H1 (cell line): ENCODE data around the gene PLEKHG1. TPM values are rescaled to one million over a fixed set of nuclear protein-coding genes. Genes with fewer than 3 reads are reported as not detected.

ENCODE experiments used
- CTCF ChIA-PET: fragments of 300-600 bp; sonication (Branson Sonifier 250); formaldehyde crosslinking; loops from one replicate; lab custom pipeline; 2021; ENCODE audit not compliant: partially characterized antibody; lab: Charles Lee
- POLR2A ChIA-PET: fragments of 300-600 bp; sonication (Branson Sonifier 250); formaldehyde crosslinking; loops from one replicate; lab custom pipeline; 2021; ENCODE audit warnings: inconsistent platforms; ENCODE audit not compliant: partially characterized antibody; lab: Charles Lee
- DNase-seq, 2 experiments: peaks; one replicate each; pipeline versions ENCODE4 v3.0.0 to v3.0.0-alpha.2; 2010 to 2022; ENCODE audit warnings: low spot score in 2 of 2, low read depth in 1 of 2, mixed read lengths in 1 of 2
- FAIRE-seq: peaks from 2 replicates; lab custom pipeline; 2011; peaks lifted over from hg19 to GRCh38; lab: Jason Lieb, UNC
- H2AFZ ChIP-seq: 2 replicates; pipeline ENCODE4 v1.8.1; 2012; ENCODE audit warnings: low read length, inconsistent platforms
- H2AK5ac ChIP-seq: 2 replicates; pipeline ENCODE4 v1.6.1; 2013; ENCODE audit warnings: low read depth, low read length
- H2BK120ac ChIP-seq: replicated peaks from 2 replicates; pipeline ENCODE3; 2013; ENCODE audit warnings: low read depth, low read length, inconsistent platforms
- H2BK12ac ChIP-seq: 2 replicates; pipeline ENCODE4 v1.6.1; 2013; ENCODE audit warnings: low read depth, low read length
- H2BK15ac ChIP-seq: 2 replicates; pipeline ENCODE4 v1.6.1; 2013; ENCODE audit warnings: low read length
- H2BK20ac ChIP-seq: 2 replicates; pipeline ENCODE4 v1.6.1; 2013; ENCODE audit warnings: low read length
- H2BK5ac ChIP-seq: 2 replicates; pipeline ENCODE4 v1.6.1; 2013; ENCODE audit warnings: low read depth, low read length
- H3K14ac ChIP-seq: 2 replicates; pipeline ENCODE4 v1.6.1; 2013; ENCODE audit warnings: inconsistent platforms; ENCODE audit not compliant: insufficient read length
- H3K18ac ChIP-seq: 2 replicates; pipeline ENCODE4 v1.6.1; 2013; ENCODE audit warnings: low read length; ENCODE audit errors: extremely low read depth
- H3K23ac ChIP-seq: 2 replicates; pipeline ENCODE4 v1.6.1; 2013; ENCODE audit warnings: inconsistent platforms; ENCODE audit not compliant: insufficient read length
- H3K23me2 ChIP-seq: 2 replicates; pipeline ENCODE4 v1.6.1; 2013; ENCODE audit warnings: low read depth, low read length
- H3K27ac ChIP-seq: 2 replicates; pipeline ENCODE4 v1.6.1; 2011; ENCODE audit warnings: low read depth, low read length, inconsistent platforms
- H3K27me3 ChIP-seq, 4 experiments: replicated peaks in 1 of 4; 1 replicate in 1 of 4; 2 replicates in 3 of 4; pipeline versions ENCODE4 v1.6.1 to v1.8.1; 2011 to 2013; ENCODE audit warnings: low read length in 3 of 4, mild to moderate bottlenecking in 3 of 4, inconsistent platforms in 2 of 4, mixed read lengths in 2 of 4, moderate library complexity in 1 of 4; ENCODE audit not compliant: control insufficient read depth in 3 of 4, insufficient read depth in 3 of 4; ENCODE audit errors: extremely low read depth in 1 of 4
- H3K36me3 ChIP-seq, 4 experiments: 2 replicates each; pipeline versions ENCODE4 v1.6.1 to v1.8.1; 2011 to 2013; ENCODE audit warnings: mild to moderate bottlenecking in 4 of 4, low read length in 3 of 4, moderate library complexity in 2 of 4, control low read depth in 1 of 4, inconsistent platforms in 1 of 4; ENCODE audit not compliant: insufficient read depth in 4 of 4, control insufficient read depth in 2 of 4
- H3K4ac ChIP-seq: replicated peaks from 2 replicates; pipeline ENCODE3; 2013; ENCODE audit warnings: low read length, low read depth, mixed read lengths, inconsistent platforms; ENCODE audit not compliant: insufficient read length
- H3K4me1 ChIP-seq, 4 experiments: replicated peaks in 1 of 4; 1 replicate in 1 of 4; 2 replicates in 3 of 4; pipeline versions ENCODE4 v1.6.1 to v1.8.1; 2011 to 2013; ENCODE audit warnings: low read length in 3 of 4, inconsistent platforms in 2 of 4, mixed read lengths in 1 of 4; ENCODE audit not compliant: insufficient read depth in 4 of 4, control insufficient read depth in 3 of 4
- H3K4me2 ChIP-seq, 2 experiments: 2 replicates each; pipeline versions ENCODE4 v1.6.1 to v1.8.1; 2011 to 2013; ENCODE audit warnings: low read depth in 2 of 2, low read length in 2 of 2, control low read depth in 1 of 2, inconsistent platforms in 1 of 2, mild to moderate bottlenecking in 1 of 2; ENCODE audit not compliant: insufficient read depth in 1 of 2
- H3K4me3 ChIP-seq, 4 experiments: fragments of 200-600, 300-600 bp in 1 of 4; sonication (generic), shearing (Covaris generic), sonication (Bioruptor Twin) in 1 of 4; 2 replicates each; pipeline versions ENCODE4 v1.5.1 to v1.8.1; 2011 to 2016; ENCODE audit warnings: low read length in 4 of 4, low read depth in 3 of 4, control low read depth in 2 of 4, inconsistent platforms in 2 of 4, mild to moderate bottlenecking in 2 of 4, mixed read lengths in 1 of 4, moderate library complexity in 1 of 4; ENCODE audit not compliant: insufficient read depth in 2 of 4; ENCODE audit errors: extremely low read depth in 1 of 4
- H3K56ac ChIP-seq: replicated peaks from 2 replicates; pipeline ENCODE3; 2013; ENCODE audit warnings: low read depth, mild to moderate bottlenecking, mixed read lengths, low read length, inconsistent platforms; ENCODE audit not compliant: insufficient read length
- H3K79me1 ChIP-seq: 2 replicates; pipeline ENCODE4 v1.6.1; 2013; ENCODE audit warnings: low read depth, low read length, control low read depth
- H3K79me2 ChIP-seq, 2 experiments: 2 replicates each; pipeline versions ENCODE4 v1.6.1 to v1.8.1; 2012 to 2013; ENCODE audit warnings: low read length in 2 of 2, mild to moderate bottlenecking in 2 of 2, inconsistent platforms in 1 of 2; ENCODE audit not compliant: insufficient read depth in 2 of 2, control insufficient read depth in 1 of 2
- H3K9ac ChIP-seq, 4 experiments: replicated peaks in 1 of 4; 1 replicate in 1 of 4; 2 replicates in 3 of 4; pipeline versions ENCODE4 v1.6.1 to v1.8.1; 2011 to 2013; ENCODE audit warnings: low read depth in 3 of 4, low read length in 3 of 4, control low read depth in 2 of 4, mild to moderate bottlenecking in 2 of 4, moderate library complexity in 2 of 4, inconsistent platforms in 1 of 4; ENCODE audit errors: extremely low read depth in 1 of 4
- H3K9me3 ChIP-seq, 2 experiments: 2 replicates each; pipeline versions ENCODE4 v1.6.1 to v1.8.1; 2012 to 2013; ENCODE audit warnings: mild to moderate bottlenecking in 2 of 2, moderate library complexity in 2 of 2, control low read depth in 1 of 2, inconsistent platforms in 1 of 2, low read depth in 1 of 2, low read length in 1 of 2, mixed read lengths in 1 of 2; ENCODE audit not compliant: insufficient read depth in 2 of 2
- H4K20me1 ChIP-seq, 2 experiments: replicated peaks in 1 of 2; 2 replicates each; pipeline versions ENCODE3 to v1.8.1; 2011 to 2013; ENCODE audit warnings: inconsistent platforms in 2 of 2, low read length in 2 of 2, mild to moderate bottlenecking in 1 of 2; ENCODE audit not compliant: insufficient read depth in 2 of 2, control insufficient read depth in 1 of 2
- H4K5ac ChIP-seq: 2 replicates; pipeline ENCODE4 v1.6.1; 2013; ENCODE audit warnings: low read length, low read depth, mixed read lengths, inconsistent platforms; ENCODE audit not compliant: insufficient read length
- H4K8ac ChIP-seq: 2 replicates; pipeline ENCODE4 v1.8.0; 2013; ENCODE audit warnings: mild to moderate bottlenecking, moderate library complexity, low read length, inconsistent platforms; ENCODE audit not compliant: insufficient read depth; ENCODE audit errors: extremely low read depth
- H4K91ac ChIP-seq: replicated peaks from 2 replicates; pipeline ENCODE3; 2013; ENCODE audit warnings: low read length, mixed read lengths, inconsistent platforms; ENCODE audit not compliant: insufficient read length
- CBX5 ChIP-seq: fragments of 300-800, 300-1000 bp; sonication (generic); IDR thresholded peaks from 2 replicates; pipeline ENCODE4 v1.7.1; 2016; ENCODE audit warnings: antibody characterized with exemption, low read length, low read depth
- CBX8 ChIP-seq: fragments of 300-800, 300-1000 bp; sonication (generic); IDR thresholded peaks from 2 replicates; pipeline ENCODE4 v1.7.1; 2016; ENCODE audit warnings: low read depth, low read length, borderline replicate concordance
- CHD2 ChIP-seq: IDR thresholded peaks from 2 replicates; pipeline ENCODE4 v1.6.1; 2012; ENCODE audit warnings: low read length, improper control_type of control experiment
- CTBP2 ChIP-seq: IDR thresholded peaks from 2 replicates; pipeline ENCODE4 v1.7.0; 2011; ENCODE audit warnings: borderline replicate concordance, mild to moderate bottlenecking, moderate library complexity, mixed read lengths, low read length; ENCODE audit not compliant: insufficient read depth, insufficient read length
- GTF2F1 ChIP-seq: IDR thresholded peaks from 2 replicates; pipeline ENCODE4 v1.6.1; 2012; ENCODE audit warnings: low read depth, low read length, improper control_type of control experiment, borderline replicate concordance
- NRF1 ChIP-seq: IDR thresholded peaks from 2 replicates; pipeline ENCODE4 v1.6.1; 2011; ENCODE audit warnings: mild to moderate bottlenecking, low read depth, low read length, improper control_type of control experiment
- PHF8 ChIP-seq: fragments of 200-600 bp; sonication (generic); conservative IDR thresholded peaks from 2 replicates; pipeline ENCODE4 v1.7.1; 2012; ENCODE audit warnings: low read depth, mild to moderate bottlenecking, inconsistent platforms, low read length, moderate library complexity
- RBBP5 ChIP-seq: IDR thresholded peaks from 2 replicates; pipeline ENCODE4 v1.7.1; 2012; ENCODE audit warnings: low read depth, mild to moderate bottlenecking, inconsistent platforms, low read length, moderate library complexity, borderline replicate concordance
- YY1 ChIP-seq: IDR thresholded peaks from 2 replicates; pipeline ENCODE4 v1.6.1; 2011; ENCODE audit warnings: low read depth, mild to moderate bottlenecking, low read length
- polyA plus RNA-seq, 7 experiments: library from polyadenylated mRNA; depleted of rRNA in 3 of 7; stranded (reverse) in 5 of 7; unstranded in 2 of 7; fragments of >200 nt in 5 of 7; fragments of 200-250 nt in 2 of 7; gene quantifications; 1 replicate in 5 of 7; 2 replicates in 1 of 7; 4 replicates in 1 of 7; pipeline versions ENCODE4 v1.2.1 to v1.2.3, GENCODE V29; 2011 to 2013; ENCODE audit warnings: missing spikeins in 2 of 7, mixed read lengths in 2 of 7
- total RNA-seq: library from RNA; stranded (reverse); fragmentation: NEBNext Ultra II Directional; extraction: Animal tissue kit (Norgen Biotek cat#: 25700); gene quantifications from 2 replicates; pipeline ENCODE4 v1.2.1, GENCODE V29; 2021
- TF ChIP-seq, protein P1 (sequence below): IDR thresholded peaks from 2 replicates; pipeline ENCODE4 v1.6.1; 2012; ENCODE audit warnings: low read length, inconsistent platforms
- TF ChIP-seq, protein P2 (sequence below), 3 experiments: IDR thresholded peaks; 1 replicate in 2 of 3; 2 replicates in 1 of 3; pipeline versions ENCODE4 v1.5.1 to v1.6.1; 2011; ENCODE audit warnings: low read length in 3 of 3, mild to moderate bottlenecking in 3 of 3, inconsistent platforms in 2 of 3, low read depth in 1 of 3, moderate library complexity in 1 of 3; ENCODE audit not compliant: insufficient read depth in 1 of 3; ENCODE audit errors: control extremely low read depth in 1 of 3

The PLEKHG1 gene
- total and polyA plus RNA-seq, 2 of the 8 experiments (the other 6 are each of a cell fraction or from before 2014, with no cell fraction given): 0.94 to 2.2 TPM

- Histone ChIP-seq H2BK5ac (no peak overlapping the region), H3K79me1 (no peaks in the 10 kb centered on the region), H3K4ac (no peak overlapping the region), H4K8ac (no peak overlapping the region), H3K4me1 (no peaks in the 10 kb centered on the region), H3K27ac (no peak overlapping the region), H3K56ac (no peak overlapping the region), H3K9me3 (no peaks in the 10 kb centered on the region), H3K4me2 (no peak overlapping the region), H3K23ac (no peak overlapping the region), H3K14ac (no peak overlapping the region), H2BK15ac (no peak overlapping the region), H4K20me1 (no peaks in the 10 kb centered on the region), H3K36me3 (no peaks in the 10 kb centered on the region), H4K91ac (no peak overlapping the region), H2AFZ (no peak overlapping the region), H2AK5ac (no peak overlapping the region), H2BK12ac (no peak overlapping the region), H3K79me2 (no peaks in the 10 kb centered on the region), H2BK120ac (no peak overlapping the region), H4K5ac (no peak overlapping the region), H3K18ac (no peak overlapping the region), H3K27me3 (no peaks in the 10 kb centered on the region; a peak in 1 of 7 replicates), H3K23me2 (no peaks in the 10 kb centered on the region), H2BK20ac (no peak overlapping the region), H3K4me3 (no peak overlapping the region), H3K9ac (no peak overlapping the region)
- FAIRE-seq: no peak
- DNase-seq: no peak
- ChIA-PET POLR2A (no interaction called here), CTCF (interaction anchor here (0.6 to 3.1 kb wide), 6 partner anchors 8 to 178 kb away, joined by 3 to 15 read pairs (median 6); no protein-coding TSS in a partner anchor)
- TF ChIP-seq RBBP5 (no peak), NRF1 (no peak), CTBP2 (no peak), PHF8 (no peak), YY1 (no peak), CHD2 (no peak), CBX8 (no peak), CBX5 (no peak), GTF2F1 (no peak)
- TF ChIP-seq, protein P1, sequence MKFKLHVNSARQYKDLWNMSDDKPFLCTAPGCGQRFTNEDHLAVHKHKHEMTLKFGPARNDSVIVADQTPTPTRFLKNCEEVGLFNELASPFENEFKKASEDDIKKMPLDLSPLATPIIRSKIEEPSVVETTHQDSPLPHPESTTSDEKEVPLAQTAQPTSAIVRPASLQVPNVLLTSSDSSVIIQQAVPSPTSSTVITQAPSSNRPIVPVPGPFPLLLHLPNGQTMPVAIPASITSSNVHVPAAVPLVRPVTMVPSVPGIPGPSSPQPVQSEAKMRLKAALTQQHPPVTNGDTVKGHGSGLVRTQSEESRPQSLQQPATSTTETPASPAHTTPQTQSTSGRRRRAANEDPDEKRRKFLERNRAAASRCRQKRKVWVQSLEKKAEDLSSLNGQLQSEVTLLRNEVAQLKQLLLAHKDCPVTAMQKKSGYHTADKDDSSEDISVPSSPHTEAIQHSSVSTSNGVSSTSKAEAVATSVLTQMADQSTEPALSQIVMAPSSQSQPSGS: no peak
- TF ChIP-seq, protein P2, sequence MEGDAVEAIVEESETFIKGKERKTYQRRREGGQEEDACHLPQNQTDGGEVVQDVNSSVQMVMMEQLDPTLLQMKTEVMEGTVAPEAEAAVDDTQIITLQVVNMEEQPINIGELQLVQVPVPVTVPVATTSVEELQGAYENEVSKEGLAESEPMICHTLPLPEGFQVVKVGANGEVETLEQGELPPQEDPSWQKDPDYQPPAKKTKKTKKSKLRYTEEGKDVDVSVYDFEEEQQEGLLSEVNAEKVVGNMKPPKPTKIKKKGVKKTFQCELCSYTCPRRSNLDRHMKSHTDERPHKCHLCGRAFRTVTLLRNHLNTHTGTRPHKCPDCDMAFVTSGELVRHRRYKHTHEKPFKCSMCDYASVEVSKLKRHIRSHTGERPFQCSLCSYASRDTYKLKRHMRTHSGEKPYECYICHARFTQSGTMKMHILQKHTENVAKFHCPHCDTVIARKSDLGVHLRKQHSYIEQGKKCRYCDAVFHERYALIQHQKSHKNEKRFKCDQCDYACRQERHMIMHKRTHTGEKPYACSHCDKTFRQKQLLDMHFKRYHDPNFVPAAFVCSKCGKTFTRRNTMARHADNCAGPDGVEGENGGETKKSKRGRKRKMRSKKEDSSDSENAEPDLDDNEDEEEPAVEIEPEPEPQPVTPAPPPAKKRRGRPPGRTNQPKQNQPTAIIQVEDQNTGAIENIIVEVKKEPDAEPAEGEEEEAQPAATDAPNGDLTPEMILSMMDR (IDR thresholded peaks at IDR 0.05; ENCODE audit: control extremely low read depth in 1 of 3, insufficient read depth in 1 of 3, low read depth in 1 of 3, low read length in 3 of 3): no peak
Observed at GRCh38 chr6:150610584-150610983, 10.9 kb downstream of the PLEKHG1 start.
